ENCODE data around the gene KRTAP5-2.
"Not testable (repeated sequence)": the region's sequence is repeated elsewhere in the genome, so short reads cannot be mapped to it uniquely, and the experiment has no call there.

Gene KRTAP5-2

GRCh38 chr11:1597994-1598380 lies at the start of gene KRTAP5-2:
Gene KRTAP5-2 (minus strand): TSS chr11:1598294. CDS start chr11:1598250, 44 bp downstream.
- Histone ChIP-seq H4K20me1 (ENCODE audit: insufficient read depth, low read length, poor library complexity, severe bottlenecking) (no peaks in the 10 kb centered on the region), H3F3A (ENCODE audit: low read depth) (no peaks in the 10 kb centered on the region), H3K4me3 (ENCODE audit: low read length, poor library complexity, severe bottlenecking) (no peak within 1 kb of the TSS), H3K9ac (ENCODE audit: low read depth, low read length, poor library complexity, severe bottlenecking) (no peak within 1 kb of the TSS), H2AFZ (ENCODE audit: low read length) (no peak within 1 kb of the TSS), H3K27me3 (ENCODE audit: insufficient read depth, low read length, poor library complexity, severe bottlenecking) (no peaks in the 10 kb centered on the region), H3K36me3 (ENCODE audit: insufficient read depth, low read length) (no peaks in the 10 kb centered on the region), H3K4me1 (ENCODE audit: insufficient read depth, low read length, poor library complexity, severe bottlenecking) (no peaks in the 10 kb centered on the region), H3K79me2 (ENCODE audit: insufficient read depth, low read length) (no peaks in the 10 kb centered on the region), H3K9me2 (replicated peaks; ENCODE audit: low read depth, low read length) (no peaks in the 10 kb centered on the region), H3K4me2 (ENCODE audit: low read depth, low read length, poor library complexity, severe bottlenecking) (no peak within 1 kb of the TSS), H3K9me3 (ENCODE audit: insufficient read depth, low read depth, low read length) (no peaks in the 10 kb centered on the region)
- no peak for TF ChIP-seq EZH2phosphoT487 (IDR thresholded peaks at IDR 0.05; ENCODE audit: borderline replicate concordance)
- TF ChIP-seq, protein P1, sequence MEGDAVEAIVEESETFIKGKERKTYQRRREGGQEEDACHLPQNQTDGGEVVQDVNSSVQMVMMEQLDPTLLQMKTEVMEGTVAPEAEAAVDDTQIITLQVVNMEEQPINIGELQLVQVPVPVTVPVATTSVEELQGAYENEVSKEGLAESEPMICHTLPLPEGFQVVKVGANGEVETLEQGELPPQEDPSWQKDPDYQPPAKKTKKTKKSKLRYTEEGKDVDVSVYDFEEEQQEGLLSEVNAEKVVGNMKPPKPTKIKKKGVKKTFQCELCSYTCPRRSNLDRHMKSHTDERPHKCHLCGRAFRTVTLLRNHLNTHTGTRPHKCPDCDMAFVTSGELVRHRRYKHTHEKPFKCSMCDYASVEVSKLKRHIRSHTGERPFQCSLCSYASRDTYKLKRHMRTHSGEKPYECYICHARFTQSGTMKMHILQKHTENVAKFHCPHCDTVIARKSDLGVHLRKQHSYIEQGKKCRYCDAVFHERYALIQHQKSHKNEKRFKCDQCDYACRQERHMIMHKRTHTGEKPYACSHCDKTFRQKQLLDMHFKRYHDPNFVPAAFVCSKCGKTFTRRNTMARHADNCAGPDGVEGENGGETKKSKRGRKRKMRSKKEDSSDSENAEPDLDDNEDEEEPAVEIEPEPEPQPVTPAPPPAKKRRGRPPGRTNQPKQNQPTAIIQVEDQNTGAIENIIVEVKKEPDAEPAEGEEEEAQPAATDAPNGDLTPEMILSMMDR (conservative IDR thresholded peaks at IDR 0.05; ENCODE audit: low read length), result no peak

GRCh38 chr11:1646540-1646939 lies 48.4 kb upstream of the KRTAP5-2 start:
- not testable (repeated sequence) for H3F3A ChIP-seq (ENCODE audit: low read depth); H3K27me3 ChIP-seq (ENCODE audit: insufficient read depth, low read length, poor library complexity, severe bottlenecking); H3K4me1 ChIP-seq (ENCODE audit: insufficient read depth, low read length, poor library complexity, severe bottlenecking); H3K4me3 ChIP-seq (ENCODE audit: low read length, poor library complexity, severe bottlenecking); H3K9me3 ChIP-seq (ENCODE audit: insufficient read depth, low read depth, low read length); H3K36me3 ChIP-seq (ENCODE audit: insufficient read depth, low read length); H3K79me2 ChIP-seq (ENCODE audit: insufficient read depth, low read length); H3K9ac ChIP-seq (ENCODE audit: low read depth, low read length, poor library complexity, severe bottlenecking); H3K4me2 ChIP-seq (ENCODE audit: low read depth, low read length, poor library complexity, severe bottlenecking); H4K20me1 ChIP-seq (ENCODE audit: insufficient read depth, low read length, poor library complexity, severe bottlenecking); H2AFZ ChIP-seq (ENCODE audit: low read length); H3K9me2 ChIP-seq (replicated peaks; ENCODE audit: low read depth, low read length)

DNA sequence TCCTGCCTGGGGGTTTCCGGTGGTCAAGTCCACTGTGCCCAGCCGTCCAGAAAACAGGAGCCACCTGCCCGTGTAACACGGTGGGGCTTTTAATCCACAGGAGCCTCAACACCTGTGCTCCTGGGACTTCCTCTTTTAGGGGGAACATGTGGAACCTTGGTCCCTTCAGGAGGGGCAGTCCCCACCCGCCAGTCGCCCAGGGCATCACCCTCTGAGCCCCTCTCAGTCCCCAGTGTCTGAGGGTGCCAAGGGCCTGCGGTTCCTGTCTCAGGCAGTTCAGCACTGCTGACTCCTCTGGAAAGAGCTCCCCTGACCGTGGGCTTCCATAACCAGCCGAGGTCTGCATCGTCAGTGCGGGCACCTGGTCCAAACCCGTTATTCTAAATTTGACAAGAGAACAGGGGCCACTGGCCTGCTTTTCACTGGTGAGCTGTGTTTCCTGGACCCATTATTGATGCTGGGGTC lies 47.3 kb upstream of the KRTAP5-2 start:
- Histone ChIP-seq H3K4me1 (ENCODE audit: insufficient read depth, low read length, poor library complexity, severe bottlenecking) (no peaks in the 10 kb centered on the region), H3K9me2 (replicated peaks; ENCODE audit: low read depth, low read length) (no peaks in the 10 kb centered on the region), H3F3A (ENCODE audit: low read depth) (no peaks in the 10 kb centered on the region), H3K4me3 (ENCODE audit: low read length, poor library complexity, severe bottlenecking) (no peak overlapping the region), H3K27me3 (ENCODE audit: insufficient read depth, low read length, poor library complexity, severe bottlenecking) (no peaks in the 10 kb centered on the region), H3K36me3 (ENCODE audit: insufficient read depth, low read length) (no peaks in the 10 kb centered on the region), H4K20me1 (ENCODE audit: insufficient read depth, low read length, poor library complexity, severe bottlenecking) (no peaks in the 10 kb centered on the region), H3K9me3 (ENCODE audit: insufficient read depth, low read depth, low read length) (no peaks in the 10 kb centered on the region), H3K4me2 (ENCODE audit: low read depth, low read length, poor library complexity, severe bottlenecking) (no peak overlapping the region), H3K79me2 (ENCODE audit: insufficient read depth, low read length) (no peaks in the 10 kb centered on the region), H2AFZ (ENCODE audit: low read length) (no peak overlapping the region), H3K9ac (ENCODE audit: low read depth, low read length, poor library complexity, severe bottlenecking) (no peak overlapping the region)
- TF ChIP-seq, protein P1 (conservative IDR thresholded peaks at IDR 0.05; ENCODE audit: low read length), result no peak
- TF ChIP-seq EZH2phosphoT487 (IDR thresholded peaks at IDR 0.05; ENCODE audit: borderline replicate concordance), result no peak

- Histone ChIP-seq H3K9ac (ENCODE audit: low read depth, low read length, poor library complexity, severe bottlenecking) (no peak overlapping the region), H3K4me3 (ENCODE audit: low read length, poor library complexity, severe bottlenecking) (no peak overlapping the region), H3K36me3 (ENCODE audit: insufficient read depth, low read length) (no peaks in the 10 kb centered on the region), H4K20me1 (ENCODE audit: insufficient read depth, low read length, poor library complexity, severe bottlenecking) (no peaks in the 10 kb centered on the region), H3K4me2 (ENCODE audit: low read depth, low read length, poor library complexity, severe bottlenecking) (no peak overlapping the region), H3K4me1 (ENCODE audit: insufficient read depth, low read length, poor library complexity, severe bottlenecking) (no peaks in the 10 kb centered on the region), H3F3A (ENCODE audit: low read depth) (no peaks in the 10 kb centered on the region), H3K9me3 (ENCODE audit: insufficient read depth, low read depth, low read length) (no peaks in the 10 kb centered on the region), H3K79me2 (ENCODE audit: insufficient read depth, low read length) (no peaks in the 10 kb centered on the region), H3K27me3 (ENCODE audit: insufficient read depth, low read length, poor library complexity, severe bottlenecking) (no peaks in the 10 kb centered on the region), H3K9me2 (replicated peaks; ENCODE audit: low read depth, low read length) (no peaks in the 10 kb centered on the region), H2AFZ (ENCODE audit: low read length) (no peak overlapping the region)
- TF ChIP-seq, protein P1 (conservative IDR thresholded peaks at IDR 0.05; ENCODE audit: low read length), result no peak
- TF ChIP-seq EZH2phosphoT487 (IDR thresholded peaks at IDR 0.05; ENCODE audit: borderline replicate concordance), result no peak
Observed at GRCh38 chr11:1644601-1645356, 46.7 kb upstream of the KRTAP5-2 start.

Measured in Loucy (cell line).